ENCODE measurements around the gene PWWP2B.

- TF ChIP-seq, protein P1, sequence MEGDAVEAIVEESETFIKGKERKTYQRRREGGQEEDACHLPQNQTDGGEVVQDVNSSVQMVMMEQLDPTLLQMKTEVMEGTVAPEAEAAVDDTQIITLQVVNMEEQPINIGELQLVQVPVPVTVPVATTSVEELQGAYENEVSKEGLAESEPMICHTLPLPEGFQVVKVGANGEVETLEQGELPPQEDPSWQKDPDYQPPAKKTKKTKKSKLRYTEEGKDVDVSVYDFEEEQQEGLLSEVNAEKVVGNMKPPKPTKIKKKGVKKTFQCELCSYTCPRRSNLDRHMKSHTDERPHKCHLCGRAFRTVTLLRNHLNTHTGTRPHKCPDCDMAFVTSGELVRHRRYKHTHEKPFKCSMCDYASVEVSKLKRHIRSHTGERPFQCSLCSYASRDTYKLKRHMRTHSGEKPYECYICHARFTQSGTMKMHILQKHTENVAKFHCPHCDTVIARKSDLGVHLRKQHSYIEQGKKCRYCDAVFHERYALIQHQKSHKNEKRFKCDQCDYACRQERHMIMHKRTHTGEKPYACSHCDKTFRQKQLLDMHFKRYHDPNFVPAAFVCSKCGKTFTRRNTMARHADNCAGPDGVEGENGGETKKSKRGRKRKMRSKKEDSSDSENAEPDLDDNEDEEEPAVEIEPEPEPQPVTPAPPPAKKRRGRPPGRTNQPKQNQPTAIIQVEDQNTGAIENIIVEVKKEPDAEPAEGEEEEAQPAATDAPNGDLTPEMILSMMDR (IDR thresholded peaks at IDR 0.05; ENCODE audit: low read depth, low read length), result no peak
- no peak for TF ChIP-seq EZH2phosphoT487 (IDR thresholded peaks at IDR 0.05; ENCODE audit: low read depth)
These were observed 8.5 kb downstream of the PWWP2B start for GRCh38 chr10:132405463-132405991.
